ENCODE measurements around the gene CDH23. TPM values are rescaled to one million over a fixed set of nuclear protein-coding genes. Genes with fewer than 3 reads are reported as not detected.

CDH23 gene
- total RNA-seq, 1 donor: 0.36 TPM

GRCh38 chr10:71627230-71627939 lies 230.7 kb downstream of the CDH23 start:
- Histone ChIP-seq H3K36me3 (ENCODE audit: insufficient read depth, low read length) (no peaks in the 10 kb centered on the region), H3K79me2 (ENCODE audit: insufficient read depth, low read length) (no peaks in the 10 kb centered on the region), H2AFZ (ENCODE audit: low read length) (no peak overlapping the region), H3K4me1 (ENCODE audit: insufficient read depth, low read length) (peaks cover 1% of the 10 kb centered on the region), H4K20me1 (ENCODE audit: insufficient read depth, low read length) (no peaks in the 10 kb centered on the region), H3K27ac (ENCODE audit: low read depth, low read length) (no peak overlapping the region), H3K27me3 (ENCODE audit: insufficient read depth, low read length) (peaks cover 22% of the 10 kb centered on the region), H3K4me2 (ENCODE audit: insufficient read depth, low read length) (no peak overlapping the region), H3K4me3 (ENCODE audit: insufficient read depth, low read length) (no peak overlapping the region), H3K9me3 (ENCODE audit: low read depth, low read length) (no peaks in the 10 kb centered on the region)
- TF ChIP-seq, protein P1, sequence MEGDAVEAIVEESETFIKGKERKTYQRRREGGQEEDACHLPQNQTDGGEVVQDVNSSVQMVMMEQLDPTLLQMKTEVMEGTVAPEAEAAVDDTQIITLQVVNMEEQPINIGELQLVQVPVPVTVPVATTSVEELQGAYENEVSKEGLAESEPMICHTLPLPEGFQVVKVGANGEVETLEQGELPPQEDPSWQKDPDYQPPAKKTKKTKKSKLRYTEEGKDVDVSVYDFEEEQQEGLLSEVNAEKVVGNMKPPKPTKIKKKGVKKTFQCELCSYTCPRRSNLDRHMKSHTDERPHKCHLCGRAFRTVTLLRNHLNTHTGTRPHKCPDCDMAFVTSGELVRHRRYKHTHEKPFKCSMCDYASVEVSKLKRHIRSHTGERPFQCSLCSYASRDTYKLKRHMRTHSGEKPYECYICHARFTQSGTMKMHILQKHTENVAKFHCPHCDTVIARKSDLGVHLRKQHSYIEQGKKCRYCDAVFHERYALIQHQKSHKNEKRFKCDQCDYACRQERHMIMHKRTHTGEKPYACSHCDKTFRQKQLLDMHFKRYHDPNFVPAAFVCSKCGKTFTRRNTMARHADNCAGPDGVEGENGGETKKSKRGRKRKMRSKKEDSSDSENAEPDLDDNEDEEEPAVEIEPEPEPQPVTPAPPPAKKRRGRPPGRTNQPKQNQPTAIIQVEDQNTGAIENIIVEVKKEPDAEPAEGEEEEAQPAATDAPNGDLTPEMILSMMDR (IDR thresholded peaks at IDR 0.05; ENCODE audit: extremely low read depth, low read depth, low read length): no peak
- peak; percentile 52 for DNase-seq (ENCODE audit: insufficient read length, low spot score, missing footprints)

DNA sequence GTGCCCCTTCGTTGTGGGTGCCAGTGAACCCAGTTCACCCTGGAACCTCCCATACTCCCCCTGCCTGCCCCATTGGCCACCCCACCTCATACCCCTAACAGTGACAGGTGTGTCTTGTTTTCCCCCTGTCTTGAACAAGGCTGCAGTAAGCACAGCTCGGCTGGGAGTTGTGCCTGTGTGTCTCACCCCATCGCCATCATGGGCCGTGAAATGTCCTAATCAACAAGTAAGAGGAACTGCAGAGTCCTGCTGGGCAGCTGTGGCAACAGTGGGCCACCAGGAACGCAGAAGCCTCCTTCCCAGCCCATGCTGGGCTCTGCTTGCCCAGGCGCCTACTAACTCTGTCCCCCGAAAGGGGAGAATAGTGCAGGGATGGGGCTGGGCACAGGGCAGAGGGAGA lies 231.2 kb downstream of the CDH23 start:
- Histone ChIP-seq H3K79me2 (ENCODE audit: insufficient read depth, low read length) (no peaks in the 10 kb centered on the region), H3K9me3 (ENCODE audit: low read depth, low read length) (no peaks in the 10 kb centered on the region), H3K4me2 (ENCODE audit: insufficient read depth, low read length) (no peak overlapping the region), H2AFZ (ENCODE audit: low read length) (no peak overlapping the region), H3K27ac (ENCODE audit: low read depth, low read length) (no peak overlapping the region), H3K36me3 (ENCODE audit: insufficient read depth, low read length) (no peaks in the 10 kb centered on the region), H3K27me3 (ENCODE audit: insufficient read depth, low read length) (peaks cover 20% of the 10 kb centered on the region), H4K20me1 (ENCODE audit: insufficient read depth, low read length) (no peaks in the 10 kb centered on the region), H3K4me1 (ENCODE audit: insufficient read depth, low read length) (no peaks in the 10 kb centered on the region), H3K4me3 (ENCODE audit: insufficient read depth, low read length) (no peak overlapping the region)
- TF ChIP-seq, protein P1 (IDR thresholded peaks at IDR 0.05; ENCODE audit: extremely low read depth, low read depth, low read length): no peak
- peak; percentile 61 for DNase-seq (ENCODE audit: insufficient read length, low spot score, missing footprints)

DNA sequence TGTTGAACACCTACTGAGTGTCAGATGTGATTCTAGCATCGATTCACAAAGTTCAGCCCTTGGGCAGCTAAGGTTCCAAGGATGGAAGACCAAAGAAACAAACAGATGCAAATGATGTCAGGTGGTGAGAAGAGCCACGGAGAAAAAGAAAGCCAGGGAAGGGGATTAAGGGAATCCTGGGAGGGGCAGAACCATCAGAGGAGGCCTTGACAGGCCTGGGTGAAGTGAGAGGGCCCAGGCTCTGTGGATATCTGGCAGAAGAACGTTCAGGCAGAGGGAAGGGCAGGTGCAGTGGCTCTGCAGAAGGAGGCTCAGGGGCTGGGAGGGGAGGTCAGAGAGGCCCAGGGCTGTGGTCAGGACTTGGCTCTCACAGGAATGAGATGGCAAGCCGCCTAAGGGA lies 232.4 kb downstream of the CDH23 start:
- DNase-seq (ENCODE audit: insufficient read length, low spot score, missing footprints): no peak
- H3K4me1 ChIP-seq (ENCODE audit: insufficient read depth, low read length): no peaks in the 10 kb centered on the region
- H3K79me2 ChIP-seq (ENCODE audit: insufficient read depth, low read length): no peaks in the 10 kb centered on the region
- H3K27ac ChIP-seq (ENCODE audit: low read depth, low read length): no peak overlapping the region
- no peak overlapping the region for H2AFZ ChIP-seq (ENCODE audit: low read length)
- H3K36me3 ChIP-seq (ENCODE audit: insufficient read depth, low read length): no peaks in the 10 kb centered on the region
- H3K4me3 ChIP-seq (ENCODE audit: insufficient read depth, low read length): no peak overlapping the region
- H4K20me1 ChIP-seq (ENCODE audit: insufficient read depth, low read length): no peaks in the 10 kb centered on the region
- peaks cover 9% of the 10 kb centered on the region for H3K27me3 ChIP-seq (ENCODE audit: insufficient read depth, low read length)
- H3K4me2 ChIP-seq (ENCODE audit: insufficient read depth, low read length): no peak overlapping the region
- TF ChIP-seq, protein P1 (IDR thresholded peaks at IDR 0.05; ENCODE audit: extremely low read depth, low read depth, low read length): no peak
- H3K9me3 ChIP-seq (ENCODE audit: low read depth, low read length): no peaks in the 10 kb centered on the region

- TF ChIP-seq, protein P1 (IDR thresholded peaks at IDR 0.05; ENCODE audit: extremely low read depth, low read depth, low read length): no peak
- no peak overlapping the region for H3K4me2 ChIP-seq (ENCODE audit: insufficient read depth, low read length)
- no peaks in the 10 kb centered on the region for H3K4me1 ChIP-seq (ENCODE audit: insufficient read depth, low read length)
- no peaks in the 10 kb centered on the region for H3K79me2 ChIP-seq (ENCODE audit: insufficient read depth, low read length)
- no peak overlapping the region for H3K27ac ChIP-seq (ENCODE audit: low read depth, low read length)
- DNase-seq (ENCODE audit: insufficient read length, low spot score, missing footprints): peak; percentile 9
- H3K27me3 ChIP-seq (ENCODE audit: insufficient read depth, low read length): peaks cover 11% of the 10 kb centered on the region
- H3K36me3 ChIP-seq (ENCODE audit: insufficient read depth, low read length): no peaks in the 10 kb centered on the region
- H3K9me3 ChIP-seq (ENCODE audit: low read depth, low read length): no peaks in the 10 kb centered on the region
- no peaks in the 10 kb centered on the region for H4K20me1 ChIP-seq (ENCODE audit: insufficient read depth, low read length)
- no peak overlapping the region for H3K4me3 ChIP-seq (ENCODE audit: insufficient read depth, low read length)
- H2AFZ ChIP-seq (ENCODE audit: low read length): no peak overlapping the region
These were observed 233.4 kb downstream of the CDH23 start for GRCh38 chr10:71630168-71630567.
